ENCODE results near the gene PARN. TPM values are rescaled to one million over a fixed set of nuclear protein-coding genes. Genes with fewer than 3 reads are reported as not detected.

Gene PARN
- total RNA-seq, 4 donors from 2014 or later, result 11.4 to 26.9 (median 20.7) TPM

DNA sequence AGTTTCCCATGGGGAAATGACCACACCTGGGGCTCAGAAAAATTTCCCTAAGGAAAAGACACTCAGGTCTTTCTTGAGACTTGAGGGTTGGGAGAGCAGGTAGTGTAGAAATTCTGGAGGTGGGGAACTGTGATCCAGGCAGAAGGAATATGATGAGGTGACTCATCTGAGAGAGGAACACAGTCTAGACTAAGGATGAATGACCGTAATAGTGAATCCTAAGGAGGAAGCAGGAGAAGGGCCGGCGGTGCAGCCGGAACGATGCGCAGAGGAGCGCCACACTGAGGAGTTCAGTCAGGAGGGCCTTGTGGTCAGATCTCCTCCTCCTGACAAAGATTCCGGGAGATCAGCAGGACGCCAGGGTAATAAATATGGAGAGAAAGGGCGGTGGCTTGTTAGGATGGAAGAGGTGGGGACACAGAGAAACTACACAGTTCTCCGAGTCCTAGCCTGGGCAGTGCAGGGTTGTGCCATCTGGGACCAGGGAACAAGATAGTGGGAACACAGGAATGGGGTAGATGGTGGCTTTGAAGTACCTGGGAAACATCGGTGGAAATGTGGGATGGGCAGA lies 135.6 kb downstream of the PARN start:
- Histone ChIP-seq H3K36me3 (no peaks in the 10 kb centered on the region), H3K9me3 (no peaks in the 10 kb centered on the region), H3K4me1 (peaks cover 5 to 51% (median 5%) of the 10 kb centered on the region in 3 donors), H3K27ac (no peak overlapping the region), H3K4me3 (no peak overlapping the region), H3K27me3 (no peaks in the 10 kb centered on the region)
- TF ChIP-seq, protein P1, sequence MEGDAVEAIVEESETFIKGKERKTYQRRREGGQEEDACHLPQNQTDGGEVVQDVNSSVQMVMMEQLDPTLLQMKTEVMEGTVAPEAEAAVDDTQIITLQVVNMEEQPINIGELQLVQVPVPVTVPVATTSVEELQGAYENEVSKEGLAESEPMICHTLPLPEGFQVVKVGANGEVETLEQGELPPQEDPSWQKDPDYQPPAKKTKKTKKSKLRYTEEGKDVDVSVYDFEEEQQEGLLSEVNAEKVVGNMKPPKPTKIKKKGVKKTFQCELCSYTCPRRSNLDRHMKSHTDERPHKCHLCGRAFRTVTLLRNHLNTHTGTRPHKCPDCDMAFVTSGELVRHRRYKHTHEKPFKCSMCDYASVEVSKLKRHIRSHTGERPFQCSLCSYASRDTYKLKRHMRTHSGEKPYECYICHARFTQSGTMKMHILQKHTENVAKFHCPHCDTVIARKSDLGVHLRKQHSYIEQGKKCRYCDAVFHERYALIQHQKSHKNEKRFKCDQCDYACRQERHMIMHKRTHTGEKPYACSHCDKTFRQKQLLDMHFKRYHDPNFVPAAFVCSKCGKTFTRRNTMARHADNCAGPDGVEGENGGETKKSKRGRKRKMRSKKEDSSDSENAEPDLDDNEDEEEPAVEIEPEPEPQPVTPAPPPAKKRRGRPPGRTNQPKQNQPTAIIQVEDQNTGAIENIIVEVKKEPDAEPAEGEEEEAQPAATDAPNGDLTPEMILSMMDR (IDR thresholded peaks at IDR 0.05), result no peak
- no peak for TF ChIP-seq POLR2A (IDR thresholded peaks at IDR 0.05)
- 92 to 94% methylated on average over 12 of the region's 12 CpGs for WGBS, 2 donors
- no peak for DNase-seq
- intact Hi-C loops (cut with DNase I), result no loop called here

DNA sequence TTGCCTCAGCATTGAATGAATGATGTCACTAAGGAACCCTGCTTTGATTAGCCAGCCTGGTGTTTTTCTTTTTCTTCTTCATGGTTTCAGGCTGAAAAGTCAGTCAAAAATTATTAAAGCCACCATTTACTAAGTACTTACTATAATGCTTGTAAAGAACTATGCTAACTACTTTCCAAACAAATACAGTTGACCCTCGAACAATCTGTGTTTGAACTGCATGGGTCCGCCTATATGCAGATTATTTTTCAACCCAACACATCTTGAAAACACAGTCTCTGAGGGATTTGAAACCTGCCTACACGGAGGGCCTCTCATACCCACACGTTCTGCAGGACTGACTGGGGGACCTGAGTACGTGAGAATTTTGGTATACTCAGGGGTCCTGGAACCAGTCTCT lies 136.3 kb downstream of the PARN start:
- DNase-seq, result no peak
- TF ChIP-seq, protein P1 (IDR thresholded peaks at IDR 0.05), result no peak
- H3K27ac ChIP-seq, result no peak overlapping the region
- no peaks in the 10 kb centered on the region for H3K36me3 ChIP-seq
- H3K27me3 ChIP-seq, result no peaks in the 10 kb centered on the region
- 88 to 97% methylated on average over 5 of the region's 5 CpGs for WGBS, 2 donors
- H3K4me1 ChIP-seq, result peaks cover 5 to 45% (median 5%) of the 10 kb centered on the region in 3 donors
- intact Hi-C loops (cut with DNase I), result no loop called here
- H3K9me3 ChIP-seq, result no peaks in the 10 kb centered on the region
- no peak overlapping the region for H3K4me3 ChIP-seq

- TF ChIP-seq POLR2A (IDR thresholded peaks at IDR 0.05), result no peak
- TF ChIP-seq, protein P1 (IDR thresholded peaks at IDR 0.05), result no peak
- Histone ChIP-seq H3K27me3 (no peaks in the 10 kb centered on the region), H3K9me3 (no peaks in the 10 kb centered on the region), H3K4me3 (no peak overlapping the region), H3K36me3 (no peaks in the 10 kb centered on the region), H3K27ac (peak overlapping the region in 1 of 4 donors; percentile 2), H3K4me1 (peaks cover 0 to 41% (median 4%) of the 10 kb centered on the region in 3 donors)
- no peak for DNase-seq
- intact Hi-C loops (cut with DNase I), result no loop called here
- 80 to 94% methylated on average over 2 of the region's 2 CpGs for WGBS, 2 donors
Observed at GRCh38 chr16:14492614-14493013, 137.4 kb downstream of the PARN start.

GRCh38 chr16:14491861-14492529 lies 138.1 kb downstream of the PARN start:
- H3K36me3 ChIP-seq, result no peaks in the 10 kb centered on the region
- peak overlapping the region in 2 of 4 donors; percentile 2 to 13 for H3K27ac ChIP-seq
- H3K4me1 ChIP-seq, result peaks cover 6 to 41% (median 7%) of the 10 kb centered on the region in 3 donors
- DNase-seq, result no peak
- no peaks in the 10 kb centered on the region for H3K27me3 ChIP-seq
- intact Hi-C loops (cut with DNase I), result no loop called here
- WGBS, 2 donors, result 62 to 66% methylated on average over 10 to 11 of the region's 11 CpGs
- TF ChIP-seq, protein P1 (IDR thresholded peaks at IDR 0.05), result no peak
- no peak for TF ChIP-seq POLR2A (IDR thresholded peaks at IDR 0.05)
- H3K4me3 ChIP-seq, result no peak overlapping the region
- H3K9me3 ChIP-seq, result no peaks in the 10 kb centered on the region

DNA sequence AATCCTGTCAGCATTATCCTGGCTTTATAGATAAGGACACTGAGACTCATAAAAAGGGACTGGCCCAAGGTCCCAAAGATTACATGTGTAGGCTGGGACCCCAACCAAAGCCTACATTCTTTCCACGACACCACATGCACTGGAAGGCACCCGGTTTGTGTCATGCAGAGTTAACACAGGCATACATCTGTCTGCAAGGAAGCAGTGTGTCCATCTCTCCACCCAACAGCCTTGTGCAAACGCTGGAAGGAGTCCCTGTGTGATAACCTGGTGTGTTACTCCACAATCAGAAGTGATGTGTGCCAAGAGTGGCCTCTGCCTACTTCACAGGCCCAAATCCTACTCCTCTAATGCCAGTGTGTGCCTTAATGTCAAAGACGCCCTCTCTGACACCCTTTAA lies 139.8 kb downstream of the PARN start:
- H3K36me3 ChIP-seq, result no peaks in the 10 kb centered on the region
- DNase-seq, result no peak
- no peak overlapping the region for H3K27ac ChIP-seq
- H3K9me3 ChIP-seq, result no peaks in the 10 kb centered on the region
- no peaks in the 10 kb centered on the region for H3K27me3 ChIP-seq
- TF ChIP-seq, protein P1 (IDR thresholded peaks at IDR 0.05), result no peak
- TF ChIP-seq POLR2A (IDR thresholded peaks at IDR 0.05), result no peak
- peaks cover 9 to 43% (median 12%) of the 10 kb centered on the region in 3 donors for H3K4me1 ChIP-seq
- intact Hi-C loops (cut with DNase I), result no loop called here
- 89 to 93% methylated on average over 4 of the region's 4 CpGs for WGBS, 2 donors
- no peak overlapping the region for H3K4me3 ChIP-seq
